ENCODE measurements around the gene PPP1CA. TPM values are rescaled to one million over a fixed set of nuclear protein-coding genes. Genes with fewer than 3 reads are reported as not detected.

Gene PPP1CA
- total RNA-seq = 172 and 202 TPM in 2 replicates

DNA sequence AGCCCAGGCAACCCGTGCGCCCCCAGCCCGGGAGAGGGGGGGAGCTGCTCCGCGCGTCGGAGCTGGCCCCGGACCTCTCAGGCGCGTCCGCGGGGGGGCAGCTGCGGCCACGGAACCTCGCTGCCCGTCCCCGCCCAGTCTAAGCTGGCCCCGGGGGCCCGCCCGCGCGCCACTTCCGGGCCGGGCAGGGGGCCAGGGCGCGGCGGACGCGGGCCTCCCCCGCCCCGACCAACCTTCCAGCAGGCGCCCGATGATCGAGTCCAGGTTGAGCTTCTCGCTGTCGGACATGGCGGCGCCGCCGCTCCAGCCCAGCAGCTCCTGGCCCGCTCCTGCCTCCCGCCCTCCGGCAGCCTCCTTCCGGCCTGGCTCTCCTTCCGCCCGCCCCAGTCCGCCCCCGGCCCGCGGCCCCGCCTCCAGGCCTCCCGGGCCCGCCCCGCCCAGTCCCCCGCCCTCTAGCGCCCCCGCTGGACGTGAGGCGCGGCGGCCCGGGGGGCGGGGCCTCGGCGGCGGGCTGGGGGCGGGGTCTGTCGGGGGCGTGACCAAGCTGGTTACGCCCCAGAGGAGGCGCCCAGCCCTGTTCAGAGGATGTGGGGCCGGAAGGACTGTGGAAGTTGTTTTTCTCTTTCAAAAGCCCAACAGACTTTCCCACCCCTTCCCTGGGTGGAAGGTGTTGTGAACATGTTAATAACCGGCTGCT is at the start of gene PPP1CA:
PPP1CA (minus strand) TSS at position 364 of the 697 bp plus-strand sequence; CDS start at position 288, 76 bp downstream.
- peak within 1 kb of the TSS; percentile 90 for H3K4me3 ChIP-seq (ENCODE audit: low read depth, low read length)
- peak; percentile 16 for TF ChIP-seq CTCF (IDR thresholded peaks at IDR 0.05; ENCODE audit: insufficient read depth, low read depth, low read length)
- DNase-seq (ENCODE audit: low read depth) = peak; percentile 90

- TF ChIP-seq CTCF (IDR thresholded peaks at IDR 0.05; ENCODE audit: insufficient read depth, low read depth, low read length) = no peak
- no peak for DNase-seq (ENCODE audit: low read depth)
- no peak overlapping the region for H3K4me3 ChIP-seq (ENCODE audit: low read depth, low read length)
Measured at GRCh38 chr11:67450796-67451657, 49.4 kb upstream of the PPP1CA start.

GRCh38 chr11:67449116-67449844 is 47.6 kb upstream of the PPP1CA start:
- DNase-seq (ENCODE audit: low read depth) = no peak
- TF ChIP-seq CTCF (IDR thresholded peaks at IDR 0.05; ENCODE audit: insufficient read depth, low read depth, low read length) = no peak
- no peak overlapping the region for H3K4me3 ChIP-seq (ENCODE audit: low read depth, low read length)

GRCh38 chr11:67448220-67448609 is 46.6 kb upstream of the PPP1CA start:
- no peak overlapping the region for H3K4me3 ChIP-seq (ENCODE audit: low read depth, low read length)
- no peak for DNase-seq (ENCODE audit: low read depth)
- no peak for TF ChIP-seq CTCF (IDR thresholded peaks at IDR 0.05; ENCODE audit: insufficient read depth, low read depth, low read length)

DNA sequence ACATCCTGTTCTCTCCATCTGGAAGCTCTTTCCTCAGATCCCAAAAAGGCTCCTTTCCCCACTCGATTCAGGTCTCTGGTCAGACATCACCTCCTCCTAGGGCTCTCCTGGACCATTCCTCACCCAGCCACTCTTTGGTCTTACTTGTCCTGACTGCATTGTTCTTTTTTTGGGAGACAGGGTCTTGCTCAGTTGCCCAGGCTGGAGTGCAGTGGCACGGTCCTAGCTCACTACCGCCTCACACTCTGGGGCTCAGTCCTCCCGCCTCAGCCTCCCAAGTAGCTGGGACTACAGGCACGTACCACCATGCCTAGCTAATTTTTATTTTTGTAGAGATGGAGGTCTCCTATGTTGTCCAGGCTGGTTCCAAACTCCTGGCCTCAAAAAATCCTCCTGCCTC is 43.9 kb upstream of the PPP1CA start:
- DNase-seq (ENCODE audit: low read depth) = no peak

More for the DNA sequence above, 43.9 kb upstream of the PPP1CA start:
- no peak overlapping the region for H3K4me3 ChIP-seq (ENCODE audit: low read depth, low read length)
- no peak for TF ChIP-seq CTCF (IDR thresholded peaks at IDR 0.05; ENCODE audit: insufficient read depth, low read depth, low read length)

Data from fibroblast of villous mesenchyme (primary cell).